ENCODE results near the gene PRAMEF15.
"Not testable (repeated sequence)": the region's sequence is repeated elsewhere in the genome, so short reads cannot be mapped to it uniquely, and the experiment has no call there.

GRCh38 chr1:13342496-13342895, 27.1 kb downstream of the PRAMEF15 start:
- TF ChIP-seq POLR2A (IDR thresholded peaks at IDR 0.05; ENCODE audit: low read depth, low read length); POLR2AphosphoS5 (IDR thresholded peaks at IDR 0.05; ENCODE audit: low read depth, low read length); TAF1 (IDR thresholded peaks at IDR 0.05; ENCODE audit: borderline replicate concordance, low read depth, low read length): not testable (repeated sequence)

Measured in GM12892 (cell line).